ENCODE data around the gene AK9. TPM values are rescaled to one million over a fixed set of nuclear protein-coding genes. Genes with fewer than 3 reads are reported as not detected.
A peak's percentile ranks its signal among the peaks of the same experiment; 100 is the strongest.

Gene AK9
- total and polyA plus RNA-seq, 5 donors from 2014 or later: 4.3 to 8.2 (median 6.9) TPM

- H3K27me3 Mint-ChIP-seq: peaks cover 5% of the 10 kb centered on the region
- H3K36me3 Mint-ChIP-seq: peaks cover 9% of the 10 kb centered on the region
- peak overlapping the region; percentile 94 to 98 (median 96) for H3K27ac Mint-ChIP-seq
- no peaks in the 10 kb centered on the region for H3K9me3 ChIP-seq (ENCODE audit: control insufficient read depth in 2 of 2, low read length in 2 of 2)
- peaks cover 76% of the 10 kb centered on the region for H3K4me1 ChIP-seq (ENCODE audit: control insufficient read depth, insufficient read depth, low read length, poor library complexity, severe bottlenecking)
- H3K27ac ChIP-seq (ENCODE audit: insufficient read depth, low read length, poor library complexity, severe bottlenecking): peak overlapping the region; percentile 96
- no peaks in the 10 kb centered on the region for H3K27me3 ChIP-seq (ENCODE audit: control insufficient read depth, insufficient read depth, low read length)
- peaks cover 5% of the 10 kb centered on the region for H3K36me3 ChIP-seq (ENCODE audit: control insufficient read depth, insufficient read depth, low read length)
- H3K4me3 ChIP-seq (ENCODE audit: low read depth, low read length): peak overlapping the region; percentile 62
- peak; percentile 41 to 46 for ATAC-seq (ENCODE audit: low read depth in 2 of 2)
- peak overlapping the region; percentile 98 for H3K4me3 Mint-ChIP-seq
- H3K4me1 Mint-ChIP-seq: peaks cover 26 to 84% (median 53%) of the 10 kb centered on the region in 4 donors
- peak; percentile 65 to 86 (median 81) for DNase-seq
- H3K9me3 Mint-ChIP-seq: no peaks in the 10 kb centered on the region
Observed at GRCh38 chr6:109454496-109455436, 236.2 kb downstream of the AK9 start.

DNA sequence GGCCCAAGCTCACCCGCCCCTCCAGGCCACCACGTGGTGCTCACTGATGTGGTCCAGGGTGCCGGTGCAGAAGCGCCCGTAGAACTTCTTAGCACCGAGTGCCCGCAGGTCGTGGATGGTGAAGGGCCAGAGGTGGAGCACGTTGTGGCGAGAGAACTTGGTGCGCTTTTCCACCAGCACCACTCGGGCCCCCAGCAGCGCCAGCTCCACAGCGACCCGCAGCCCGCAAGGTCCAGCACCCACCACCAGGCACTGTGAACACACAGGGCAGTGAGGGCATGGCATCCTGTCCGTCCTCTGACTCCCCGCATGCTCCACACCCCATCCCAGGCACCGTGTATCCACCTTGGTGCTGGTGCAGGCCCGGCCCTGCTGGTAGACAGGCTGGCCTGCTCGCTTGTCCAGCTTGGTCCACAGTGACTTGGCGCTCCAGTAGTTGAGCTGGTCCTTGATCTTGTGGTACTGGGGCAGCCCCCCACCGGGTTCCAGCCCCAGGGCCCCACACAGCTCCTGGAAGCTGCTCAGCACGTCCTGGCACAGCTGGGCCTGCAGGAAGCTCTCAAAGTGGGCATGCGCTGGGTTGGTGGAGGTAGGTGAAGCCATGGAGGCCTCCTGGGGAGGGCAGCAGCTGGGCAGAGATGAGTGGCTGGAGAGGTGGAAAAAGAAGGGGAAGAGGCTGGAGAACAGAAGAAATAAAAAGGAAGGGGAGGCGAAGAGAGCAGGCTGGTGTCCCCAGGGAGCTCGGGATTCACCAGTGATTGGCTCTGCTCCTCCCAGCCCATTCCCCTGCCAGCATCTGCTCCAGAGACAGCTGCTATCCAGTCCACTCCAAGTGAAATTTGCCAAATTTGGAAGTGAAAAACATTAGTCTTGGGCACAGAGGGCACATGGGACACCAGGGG, 237.2 kb downstream of the AK9 start:
- H3K9me3 Mint-ChIP-seq: no peaks in the 10 kb centered on the region
- ATAC-seq (ENCODE audit: low read depth in 2 of 2) (no peak), DNase-seq (no peak)
- peak overlapping the region; percentile 98 for H3K4me3 Mint-ChIP-seq
- H3K4me1 Mint-ChIP-seq: peaks cover 18 to 84% (median 49%) of the 10 kb centered on the region in 4 donors
- H3K27me3 Mint-ChIP-seq: peaks cover 5% of the 10 kb centered on the region
- peak overlapping the region; percentile 62 for H3K4me3 ChIP-seq (ENCODE audit: low read depth, low read length)
- H3K27ac Mint-ChIP-seq: peak overlapping the region; percentile 91 to 96 (median 96)
- H3K27ac ChIP-seq (ENCODE audit: insufficient read depth, low read length, poor library complexity, severe bottlenecking): peak overlapping the region; percentile 96
- peaks cover 5% of the 10 kb centered on the region for H3K36me3 ChIP-seq (ENCODE audit: control insufficient read depth, insufficient read depth, low read length)
- no peaks in the 10 kb centered on the region for H3K9me3 ChIP-seq (ENCODE audit: control insufficient read depth in 2 of 2, low read length in 2 of 2)
- no peaks in the 10 kb centered on the region for H3K27me3 ChIP-seq (ENCODE audit: control insufficient read depth, insufficient read depth, low read length)
- peaks cover 77% of the 10 kb centered on the region for H3K4me1 ChIP-seq (ENCODE audit: control insufficient read depth, insufficient read depth, low read length, poor library complexity, severe bottlenecking)
- peaks cover 12% of the 10 kb centered on the region for H3K36me3 Mint-ChIP-seq

GRCh38 chr6:109453156-109453555, 237.8 kb downstream of the AK9 start:
- no peak for DNase-seq
- Mint-ChIP-seq H3K4me3 (peak overlapping the region; percentile 59 to 98 (median 70)), H3K9me3 (no peaks in the 10 kb centered on the region), H3K27me3 (peaks cover 5% of the 10 kb centered on the region), H3K36me3 (peaks cover 12% of the 10 kb centered on the region), H3K4me1 (peaks cover 16 to 83% (median 47%) of the 10 kb centered on the region in 4 donors), H3K27ac (peak overlapping the region; percentile 74 to 96 (median 96))
- no peak for ATAC-seq (ENCODE audit: low read depth in 2 of 2)
- H3K36me3 ChIP-seq (ENCODE audit: control insufficient read depth, insufficient read depth, low read length): peaks cover 5% of the 10 kb centered on the region
- peaks cover 72% of the 10 kb centered on the region for H3K4me1 ChIP-seq (ENCODE audit: control insufficient read depth, insufficient read depth, low read length, poor library complexity, severe bottlenecking)
- H3K27me3 ChIP-seq (ENCODE audit: control insufficient read depth, insufficient read depth, low read length): no peaks in the 10 kb centered on the region
- H3K4me3 ChIP-seq (ENCODE audit: low read depth, low read length): no peak overlapping the region
- H3K9me3 ChIP-seq (ENCODE audit: control insufficient read depth in 2 of 2, low read length in 2 of 2): no peaks in the 10 kb centered on the region
- no peak overlapping the region for H3K27ac ChIP-seq (ENCODE audit: insufficient read depth, low read length, poor library complexity, severe bottlenecking)

- no peaks in the 10 kb centered on the region for H3K27me3 ChIP-seq (ENCODE audit: control insufficient read depth, insufficient read depth, low read length)
- no peak overlapping the region for H3K4me3 ChIP-seq (ENCODE audit: low read depth, low read length)
- H3K27ac ChIP-seq (ENCODE audit: insufficient read depth, low read length, poor library complexity, severe bottlenecking): no peak overlapping the region
- Mint-ChIP-seq H3K9me3 (no peaks in the 10 kb centered on the region), H3K27me3 (peaks cover 5% of the 10 kb centered on the region), H3K36me3 (peaks cover 12% of the 10 kb centered on the region), H3K4me3 (peak overlapping the region in 3 of 4 donors; percentile 43 to 98 (median 83)), H3K27ac (peak overlapping the region; percentile 79 to 96 (median 96)), H3K4me1 (peaks cover 10 to 76% (median 40%) of the 10 kb centered on the region in 4 donors)
- ATAC-seq (ENCODE audit: low read depth in 2 of 2) (no peak), DNase-seq (no peak)
- H3K9me3 ChIP-seq (ENCODE audit: control insufficient read depth in 2 of 2, low read length in 2 of 2): no peaks in the 10 kb centered on the region
- peaks cover 5% of the 10 kb centered on the region for H3K36me3 ChIP-seq (ENCODE audit: control insufficient read depth, insufficient read depth, low read length)
- peaks cover 63% of the 10 kb centered on the region for H3K4me1 ChIP-seq (ENCODE audit: control insufficient read depth, insufficient read depth, low read length, poor library complexity, severe bottlenecking)
Observed at GRCh38 chr6:109452181-109452580, 238.8 kb downstream of the AK9 start.

- H3K27me3 ChIP-seq (ENCODE audit: control insufficient read depth, insufficient read depth, low read length): no peaks in the 10 kb centered on the region
- H3K4me3 ChIP-seq (ENCODE audit: low read depth, low read length): no peak overlapping the region
- H3K36me3 ChIP-seq (ENCODE audit: control insufficient read depth, insufficient read depth, low read length): peaks cover 11% of the 10 kb centered on the region
- H3K27ac ChIP-seq (ENCODE audit: insufficient read depth, low read length, poor library complexity, severe bottlenecking): no peak overlapping the region
- ATAC-seq (ENCODE audit: low read depth in 2 of 2) (no peak), DNase-seq (no peak)
- H3K4me1 ChIP-seq (ENCODE audit: control insufficient read depth, insufficient read depth, low read length, poor library complexity, severe bottlenecking): peaks cover 55% of the 10 kb centered on the region
- Mint-ChIP-seq H3K36me3 (peaks cover 15% of the 10 kb centered on the region), H3K4me1 (peaks cover 5 to 71% (median 39%) of the 10 kb centered on the region in 4 donors), H3K9me3 (no peaks in the 10 kb centered on the region), H3K27ac (peak overlapping the region in 2 of 3 donors; percentile 38 to 96), H3K4me3 (peak overlapping the region in 2 of 4 donors; percentile 83 to 98), H3K27me3 (peaks cover 5% of the 10 kb centered on the region)
- no peaks in the 10 kb centered on the region for H3K9me3 ChIP-seq (ENCODE audit: control insufficient read depth in 2 of 2, low read length in 2 of 2)
Observed at GRCh38 chr6:109451376-109451775, 239.6 kb downstream of the AK9 start.

GRCh38 chr6:109450801-109451200, 240.2 kb downstream of the AK9 start:
- Histone ChIP-seq H3K9me3 (ENCODE audit: control insufficient read depth in 2 of 2, low read length in 2 of 2) (no peaks in the 10 kb centered on the region), H3K27ac (ENCODE audit: insufficient read depth, low read length, poor library complexity, severe bottlenecking) (no peak overlapping the region), H3K27me3 (ENCODE audit: control insufficient read depth, insufficient read depth, low read length) (no peaks in the 10 kb centered on the region), H3K36me3 (ENCODE audit: control insufficient read depth, insufficient read depth, low read length) (peaks cover 17% of the 10 kb centered on the region), H3K4me3 (ENCODE audit: low read depth, low read length) (no peak overlapping the region), H3K4me1 (ENCODE audit: control insufficient read depth, insufficient read depth, low read length, poor library complexity, severe bottlenecking) (peaks cover 49% of the 10 kb centered on the region)
- H3K9me3 Mint-ChIP-seq: no peaks in the 10 kb centered on the region
- peaks cover 5% of the 10 kb centered on the region for H3K27me3 Mint-ChIP-seq
- ATAC-seq (ENCODE audit: low read depth in 2 of 2): no peak
- DNase-seq: no peak
- H3K4me3 Mint-ChIP-seq: peak overlapping the region in 2 of 4 donors; percentile 58 to 98
- peaks cover 5 to 68% (median 40%) of the 10 kb centered on the region in 4 donors for H3K4me1 Mint-ChIP-seq
- peaks cover 18% of the 10 kb centered on the region for H3K36me3 Mint-ChIP-seq
- peak overlapping the region in 2 of 3 donors; percentile 92 to 93 for H3K27ac Mint-ChIP-seq

All from CD4-positive, CD25-positive, alpha-beta regulatory T cell (primary cell).